Nephron progenitor cell (in vitro differentiated cells): ENCODE data around the gene ACOT11.
"Not testable (repeated sequence)": the region's sequence is repeated elsewhere in the genome, so short reads cannot be mapped to it uniquely, and the experiment has no call there.

Experiments used
- DNase-seq: peaks from one replicate; pipeline ENCODE4 v3.0.0; 2021
- H3K27ac Mint-ChIP-seq: 2 replicates; pipeline ENCODE4 v1.8.0; 2021; ENCODE audit warnings: mild to moderate bottlenecking, moderate library complexity, mixed read lengths
- H3K27me3 Mint-ChIP-seq: 2 replicates; pipeline ENCODE4 v1.8.0; 2021; ENCODE audit warnings: mild to moderate bottlenecking, low read depth, mixed read lengths; ENCODE audit not compliant: poor library complexity
- H3K36me3 Mint-ChIP-seq: 2 replicates; pipeline ENCODE4 v1.8.0; 2021; ENCODE audit warnings: low read depth, mixed read lengths
- H3K4me1 Mint-ChIP-seq: 2 replicates; pipeline ENCODE4 v1.8.0; 2021; ENCODE audit warnings: mixed read lengths
- H3K4me3 Mint-ChIP-seq: 2 replicates; pipeline ENCODE4 v1.8.0; 2021; ENCODE audit warnings: mild to moderate bottlenecking, moderate library complexity, mixed read lengths
- H3K9me3 Mint-ChIP-seq: 2 replicates; pipeline ENCODE4 v1.8.0; 2021; ENCODE audit warnings: mild to moderate bottlenecking, moderate library complexity, mixed read lengths
- TF ChIP-seq, protein P1 (sequence below): fragments of 200-600 bp; sonication (generic); IDR thresholded peaks from 2 replicates; pipeline ENCODE4 v1.5.0; 2021; ENCODE audit warnings: antibody characterized with exemption

The ACOT11 gene

DNA sequence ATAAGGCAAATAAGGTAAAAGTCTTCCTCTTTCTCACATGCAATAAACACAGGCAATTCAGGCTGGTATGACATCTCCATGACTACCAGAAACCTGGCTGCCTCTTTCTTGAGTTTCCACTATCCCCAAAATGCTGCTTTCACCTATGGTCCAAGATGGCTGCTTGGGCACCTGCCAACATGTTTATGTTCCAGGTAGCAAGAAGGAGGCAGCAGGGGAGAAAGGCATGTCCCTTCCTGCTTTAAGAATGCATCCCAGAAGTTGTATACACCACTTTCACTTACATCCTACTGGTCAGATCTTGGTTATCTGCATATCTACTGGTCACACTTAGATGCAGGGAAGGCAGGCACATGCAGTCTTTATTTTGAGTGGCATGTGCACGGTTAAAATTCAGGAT, 19.4 kb upstream of the ACOT11 start:
- DNase-seq = no peak
- TF ChIP-seq, protein P1, sequence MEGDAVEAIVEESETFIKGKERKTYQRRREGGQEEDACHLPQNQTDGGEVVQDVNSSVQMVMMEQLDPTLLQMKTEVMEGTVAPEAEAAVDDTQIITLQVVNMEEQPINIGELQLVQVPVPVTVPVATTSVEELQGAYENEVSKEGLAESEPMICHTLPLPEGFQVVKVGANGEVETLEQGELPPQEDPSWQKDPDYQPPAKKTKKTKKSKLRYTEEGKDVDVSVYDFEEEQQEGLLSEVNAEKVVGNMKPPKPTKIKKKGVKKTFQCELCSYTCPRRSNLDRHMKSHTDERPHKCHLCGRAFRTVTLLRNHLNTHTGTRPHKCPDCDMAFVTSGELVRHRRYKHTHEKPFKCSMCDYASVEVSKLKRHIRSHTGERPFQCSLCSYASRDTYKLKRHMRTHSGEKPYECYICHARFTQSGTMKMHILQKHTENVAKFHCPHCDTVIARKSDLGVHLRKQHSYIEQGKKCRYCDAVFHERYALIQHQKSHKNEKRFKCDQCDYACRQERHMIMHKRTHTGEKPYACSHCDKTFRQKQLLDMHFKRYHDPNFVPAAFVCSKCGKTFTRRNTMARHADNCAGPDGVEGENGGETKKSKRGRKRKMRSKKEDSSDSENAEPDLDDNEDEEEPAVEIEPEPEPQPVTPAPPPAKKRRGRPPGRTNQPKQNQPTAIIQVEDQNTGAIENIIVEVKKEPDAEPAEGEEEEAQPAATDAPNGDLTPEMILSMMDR = no peak
- Mint-ChIP-seq H3K4me3 (no peak overlapping the region), H3K9me3 (peaks cover 5% of the 10 kb centered on the region), H3K27me3 (peaks cover 16% of the 10 kb centered on the region), H3K27ac (no peak overlapping the region), H3K4me1 (no peaks in the 10 kb centered on the region), H3K36me3 (no peaks in the 10 kb centered on the region)

DNA sequence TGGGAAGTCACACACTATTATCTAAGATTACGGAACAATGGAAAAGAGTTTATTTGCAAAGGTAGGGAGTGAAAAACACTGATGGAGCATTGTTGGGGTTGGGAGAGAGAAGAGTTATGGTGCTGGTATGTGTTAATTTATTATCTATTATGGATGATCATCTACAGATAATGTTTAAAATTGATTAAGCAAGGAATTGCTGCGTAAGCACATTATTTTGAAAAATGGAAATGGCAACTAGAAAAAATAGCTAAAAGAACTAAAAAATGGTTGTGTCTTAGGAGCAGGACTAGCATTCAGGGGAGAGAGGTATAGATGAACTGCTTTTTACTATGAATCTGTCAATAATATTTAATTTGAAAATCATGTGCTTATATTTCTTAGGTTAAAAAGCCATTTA, 16.0 kb upstream of the ACOT11 start:
- TF ChIP-seq, protein P1 = no peak
- Mint-ChIP-seq H3K4me3 (no peak overlapping the region), H3K27ac (no peak overlapping the region), H3K27me3 (peaks cover 7% of the 10 kb centered on the region), H3K36me3 (no peaks in the 10 kb centered on the region), H3K4me1 (no peaks in the 10 kb centered on the region), H3K9me3 (no peaks in the 10 kb centered on the region)
- DNase-seq = no peak

DNA sequence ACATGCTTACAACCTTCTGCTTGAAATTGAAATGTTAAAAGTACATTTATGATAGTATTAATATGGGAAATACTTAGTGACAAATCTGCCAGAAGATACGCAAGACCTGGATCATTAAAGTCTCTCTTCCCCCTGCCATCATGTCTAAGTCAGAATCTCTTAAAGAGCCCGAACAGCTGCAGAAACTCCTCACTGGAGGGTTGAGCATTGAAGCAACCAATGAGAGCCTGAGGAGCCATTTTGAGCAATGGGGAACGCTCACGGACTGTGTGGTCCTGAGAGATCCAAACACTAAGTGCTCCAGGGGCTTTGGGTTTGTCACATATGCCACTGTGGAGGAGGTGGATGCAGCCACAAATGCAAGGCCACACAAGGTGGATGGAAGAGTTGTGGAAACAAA, 11.4 kb upstream of the ACOT11 start:
- not testable (repeated sequence) for H3K4me1 Mint-ChIP-seq, H3K36me3 Mint-ChIP-seq, DNase-seq, H3K4me3 Mint-ChIP-seq, H3K9me3 Mint-ChIP-seq, H3K27ac Mint-ChIP-seq
- H3K27me3 Mint-ChIP-seq = peaks cover 13% of the 10 kb centered on the region

DNA sequence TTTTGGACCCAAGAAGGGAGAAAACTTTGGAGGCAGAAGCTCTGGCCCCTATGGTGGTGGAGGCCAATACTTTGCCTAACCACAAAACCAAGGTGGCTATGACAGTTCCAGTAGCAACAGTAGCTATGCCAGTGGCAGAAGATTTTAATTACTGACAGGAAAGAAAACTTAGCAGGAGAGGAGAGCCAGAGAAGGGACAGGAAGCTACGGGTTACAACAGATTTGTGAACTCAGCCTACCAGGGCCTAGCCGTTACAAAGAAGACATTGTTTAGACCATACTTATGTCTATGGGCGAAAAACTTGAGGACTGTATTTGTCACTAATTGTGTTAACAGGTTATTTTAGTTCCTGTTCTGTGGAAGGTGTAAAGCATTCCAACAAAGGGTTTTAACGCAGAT, 10.4 kb upstream of the ACOT11 start:
- Mint-ChIP-seq H3K4me3 (no peak overlapping the region), H3K9me3 (no peaks in the 10 kb centered on the region), H3K27me3 (peaks cover 13% of the 10 kb centered on the region), H3K27ac (no peak overlapping the region), H3K36me3 (no peaks in the 10 kb centered on the region), H3K4me1 (peaks cover 13% of the 10 kb centered on the region)
- DNase-seq = no peak
- TF ChIP-seq, protein P1 = no peak

DNA sequence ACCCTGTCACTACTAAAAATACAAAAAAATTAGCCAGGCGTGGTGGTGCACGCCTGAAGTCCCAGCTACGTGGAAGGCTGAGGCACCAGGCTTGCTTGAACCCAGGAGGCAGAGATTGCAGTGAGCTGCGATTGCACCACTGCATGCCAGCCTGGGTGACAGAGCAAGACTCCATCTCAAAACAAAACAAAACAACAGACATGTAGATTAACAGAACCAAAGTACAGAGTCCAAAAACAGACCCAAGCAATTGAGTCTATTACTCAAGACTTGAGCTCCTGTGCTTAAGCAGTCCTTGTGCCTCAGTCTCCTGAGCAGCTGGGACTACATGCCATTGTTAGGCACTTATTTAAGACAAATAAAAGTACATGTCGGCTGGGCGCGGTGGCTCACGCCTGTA, 9.5 kb upstream of the ACOT11 start:
- Mint-ChIP-seq H3K36me3 (no peaks in the 10 kb centered on the region), H3K9me3 (no peaks in the 10 kb centered on the region), H3K27me3 (peaks cover 16% of the 10 kb centered on the region), H3K4me3 (no peak overlapping the region), H3K27ac (no peak overlapping the region), H3K4me1 (peaks cover 22% of the 10 kb centered on the region)
- DNase-seq = no peak
- TF ChIP-seq, protein P1 = no peak

DNA sequence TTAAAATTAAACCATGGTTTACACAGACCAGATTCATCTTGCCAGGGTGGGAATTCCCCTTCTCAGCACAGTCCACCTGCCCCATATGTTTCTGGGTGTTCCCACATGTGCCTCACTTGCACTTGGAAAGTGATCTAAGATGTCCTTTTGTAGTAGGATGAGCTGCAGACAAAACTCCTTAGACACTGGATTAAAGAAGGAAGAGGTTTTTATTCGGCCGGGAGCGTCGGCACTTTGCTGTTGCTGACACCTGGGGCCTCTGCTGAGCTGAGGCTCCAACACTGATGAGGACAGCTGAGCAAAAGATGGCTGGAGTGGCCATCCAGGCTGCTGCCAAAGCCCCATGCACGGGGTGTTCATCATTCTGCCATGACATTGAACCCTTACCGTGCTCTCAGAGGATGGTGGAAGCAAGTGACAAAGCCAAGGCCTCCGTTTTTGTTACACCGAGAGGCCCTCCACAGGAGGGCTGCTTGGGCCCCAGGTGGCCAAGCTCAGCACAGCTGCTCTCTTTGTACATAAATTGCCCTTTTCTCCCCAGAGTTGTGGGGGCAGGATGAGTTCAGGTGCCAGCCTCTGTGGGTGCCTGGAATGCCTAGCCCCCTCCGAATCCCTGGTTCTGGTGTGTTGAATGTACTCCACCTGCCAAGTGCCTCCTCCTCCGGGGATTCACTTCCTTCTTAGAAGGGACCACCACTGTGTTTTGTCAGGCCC, 7.3 kb upstream of the ACOT11 start:
- DNase-seq = no peak
- TF ChIP-seq, protein P1 = no peak
- Mint-ChIP-seq H3K27ac (no peak overlapping the region), H3K9me3 (no peaks in the 10 kb centered on the region), H3K4me1 (peaks cover 31% of the 10 kb centered on the region), H3K36me3 (no peaks in the 10 kb centered on the region), H3K4me3 (peak overlapping the region; percentile 46), H3K27me3 (peaks cover 16% of the 10 kb centered on the region)
